ENCODE results near the gene BRS3.
"Not testable (repeated sequence)": the region's sequence is repeated elsewhere in the genome, so short reads cannot be mapped to it uniquely, and the experiment has no call there.

BRS3 gene

GRCh38 chrX:136487647-136488046 lies at the start of gene BRS3:
BRS3 (plus strand) TSS chrX:136487947; CDS start chrX:136488115, 168 bp downstream.
- Histone ChIP-seq H3K79me2 (no peaks in the 10 kb centered on the region), H3K4me1 (peaks cover 4% of the 10 kb centered on the region), H2AFZ (no peak within 1 kb of the TSS), H3K9me3 (ENCODE audit: control insufficient read depth, low read length) (no peaks in the 10 kb centered on the region), H3K27ac (no peak within 1 kb of the TSS), H3K4me2 (ENCODE audit: low read length) (no peak within 1 kb of the TSS), H3K4me3 (ENCODE audit: low read depth, low read length) (no peak within 1 kb of the TSS), H3K36me3 (ENCODE audit: control insufficient read depth, insufficient read depth, low read length) (no peaks in the 10 kb centered on the region), H3K9ac (no peak within 1 kb of the TSS), H3K27me3 (ENCODE audit: control insufficient read depth, insufficient read depth, low read length) (no peaks in the 10 kb centered on the region)
- TF ChIP-seq, protein P1, sequence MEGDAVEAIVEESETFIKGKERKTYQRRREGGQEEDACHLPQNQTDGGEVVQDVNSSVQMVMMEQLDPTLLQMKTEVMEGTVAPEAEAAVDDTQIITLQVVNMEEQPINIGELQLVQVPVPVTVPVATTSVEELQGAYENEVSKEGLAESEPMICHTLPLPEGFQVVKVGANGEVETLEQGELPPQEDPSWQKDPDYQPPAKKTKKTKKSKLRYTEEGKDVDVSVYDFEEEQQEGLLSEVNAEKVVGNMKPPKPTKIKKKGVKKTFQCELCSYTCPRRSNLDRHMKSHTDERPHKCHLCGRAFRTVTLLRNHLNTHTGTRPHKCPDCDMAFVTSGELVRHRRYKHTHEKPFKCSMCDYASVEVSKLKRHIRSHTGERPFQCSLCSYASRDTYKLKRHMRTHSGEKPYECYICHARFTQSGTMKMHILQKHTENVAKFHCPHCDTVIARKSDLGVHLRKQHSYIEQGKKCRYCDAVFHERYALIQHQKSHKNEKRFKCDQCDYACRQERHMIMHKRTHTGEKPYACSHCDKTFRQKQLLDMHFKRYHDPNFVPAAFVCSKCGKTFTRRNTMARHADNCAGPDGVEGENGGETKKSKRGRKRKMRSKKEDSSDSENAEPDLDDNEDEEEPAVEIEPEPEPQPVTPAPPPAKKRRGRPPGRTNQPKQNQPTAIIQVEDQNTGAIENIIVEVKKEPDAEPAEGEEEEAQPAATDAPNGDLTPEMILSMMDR (IDR thresholded peaks at IDR 0.05) = no peak

DNA sequence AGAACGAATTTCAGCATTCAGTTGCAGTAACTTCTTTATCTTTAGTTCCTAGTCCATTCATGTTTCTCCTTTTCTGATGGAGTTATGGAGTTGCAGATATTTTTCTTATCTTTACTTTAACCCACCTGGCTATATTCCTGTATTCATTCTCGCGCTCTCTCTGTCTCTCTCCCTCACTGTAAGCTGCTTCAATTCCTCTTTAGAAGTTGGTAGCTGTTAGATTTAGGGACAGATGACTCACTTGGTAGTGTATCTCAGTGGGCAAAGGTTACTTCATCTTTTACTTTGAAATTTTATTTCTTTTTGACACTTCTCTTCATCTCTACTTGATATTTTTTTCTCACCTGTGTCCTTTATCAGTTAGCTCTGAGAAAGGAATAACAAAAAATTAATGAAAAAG lies 49.6 kb upstream of the BRS3 start:
- Histone ChIP-seq H2AFZ (no peak overlapping the region), H3K36me3 (ENCODE audit: control insufficient read depth, insufficient read depth, low read length) (no peaks in the 10 kb centered on the region), H3K9me3 (ENCODE audit: control insufficient read depth, low read length) (no peaks in the 10 kb centered on the region), H3K79me2 (no peaks in the 10 kb centered on the region), H3K4me1 (no peaks in the 10 kb centered on the region), H3K27me3 (ENCODE audit: control insufficient read depth, insufficient read depth, low read length) (no peaks in the 10 kb centered on the region), H3K9ac (no peak overlapping the region), H3K27ac (no peak overlapping the region), H3K4me3 (ENCODE audit: low read depth, low read length) (no peak overlapping the region), H3K4me2 (ENCODE audit: low read length) (no peak overlapping the region)
- TF ChIP-seq, protein P1 (IDR thresholded peaks at IDR 0.05) = no peak

DNA sequence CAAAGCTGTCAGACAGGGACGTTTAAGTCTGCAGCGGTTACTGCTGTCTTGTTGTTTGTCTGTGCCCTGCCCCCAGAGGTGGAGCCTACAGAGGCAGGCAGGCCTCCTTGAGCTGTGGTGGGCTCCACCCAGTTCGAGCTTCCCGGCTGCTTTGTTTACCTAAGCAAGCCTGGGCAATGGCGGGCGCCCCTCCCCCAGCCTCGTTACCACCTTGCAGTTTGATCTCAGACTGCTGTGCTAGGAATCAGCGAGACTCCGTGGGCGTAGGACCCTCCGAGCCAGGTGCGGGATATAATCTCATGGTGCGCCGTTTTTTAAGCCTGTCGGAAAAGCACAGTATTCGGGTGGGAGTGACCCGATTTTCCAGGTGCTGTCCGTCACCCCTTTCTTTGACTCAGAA lies 42.1 kb upstream of the BRS3 start:
- not testable (repeated sequence) for H3K27me3 ChIP-seq (ENCODE audit: control insufficient read depth, insufficient read depth, low read length); H3K4me3 ChIP-seq (ENCODE audit: low read depth, low read length); H3K36me3 ChIP-seq (ENCODE audit: control insufficient read depth, insufficient read depth, low read length); H3K9ac ChIP-seq; H3K4me2 ChIP-seq (ENCODE audit: low read length); H3K27ac ChIP-seq; H2AFZ ChIP-seq; H3K4me1 ChIP-seq; H3K79me2 ChIP-seq; H3K9me3 ChIP-seq (ENCODE audit: control insufficient read depth, low read length)

DNA sequence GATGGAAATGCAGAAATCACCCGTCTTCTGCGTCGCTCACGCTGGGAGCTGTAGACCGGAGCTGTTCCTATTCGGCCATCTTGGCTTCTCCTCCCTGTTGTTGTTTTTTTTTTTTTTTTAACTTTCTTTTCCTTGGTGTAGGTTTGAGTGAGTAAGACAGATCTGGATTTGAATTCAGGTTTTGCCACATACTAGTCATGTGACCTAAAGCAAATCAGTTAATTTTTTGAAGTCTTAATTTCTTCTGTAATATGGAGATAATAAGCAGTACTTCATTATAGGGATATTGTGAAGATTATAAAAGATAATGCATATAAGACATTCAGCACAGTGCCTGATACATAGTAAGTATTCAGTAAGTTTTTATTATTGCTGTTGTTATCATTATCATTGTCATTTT lies 41.5 kb upstream of the BRS3 start:
- Histone ChIP-seq H3K27me3 (ENCODE audit: control insufficient read depth, insufficient read depth, low read length) (no peaks in the 10 kb centered on the region), H3K4me2 (ENCODE audit: low read length) (no peak overlapping the region), H3K27ac (no peak overlapping the region), H2AFZ (no peak overlapping the region), H3K4me3 (ENCODE audit: low read depth, low read length) (no peak overlapping the region), H3K79me2 (no peaks in the 10 kb centered on the region), H3K9ac (no peak overlapping the region), H3K9me3 (ENCODE audit: control insufficient read depth, low read length) (no peaks in the 10 kb centered on the region), H3K4me1 (no peaks in the 10 kb centered on the region), H3K36me3 (ENCODE audit: control insufficient read depth, insufficient read depth, low read length) (no peaks in the 10 kb centered on the region)
- TF ChIP-seq, protein P1 (IDR thresholded peaks at IDR 0.05) = no peak

DNA sequence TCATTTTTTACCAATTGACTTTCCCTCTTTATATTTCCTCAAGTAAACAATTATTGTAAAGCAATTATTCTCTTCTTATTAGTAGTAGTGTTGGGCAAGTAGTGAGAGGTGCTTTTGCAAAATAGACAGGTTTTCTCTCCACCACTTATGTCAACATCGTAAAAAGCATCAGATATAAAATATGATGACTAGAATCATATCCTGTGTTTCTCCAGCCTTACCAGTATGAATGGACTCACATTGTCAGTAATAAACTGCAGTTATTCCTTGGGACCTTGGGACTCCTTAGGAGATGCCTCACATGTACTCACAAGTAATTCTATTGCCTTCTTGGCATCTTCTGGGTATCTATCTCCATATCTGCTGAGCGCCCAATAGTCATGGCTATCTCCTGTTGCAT lies 40.4 kb upstream of the BRS3 start:
- Histone ChIP-seq H3K4me1 (no peaks in the 10 kb centered on the region), H3K27me3 (ENCODE audit: control insufficient read depth, insufficient read depth, low read length) (no peaks in the 10 kb centered on the region), H3K9me3 (ENCODE audit: control insufficient read depth, low read length) (no peaks in the 10 kb centered on the region), H3K36me3 (ENCODE audit: control insufficient read depth, insufficient read depth, low read length) (no peaks in the 10 kb centered on the region), H3K9ac (no peak overlapping the region), H3K4me2 (ENCODE audit: low read length) (no peak overlapping the region), H3K27ac (no peak overlapping the region), H3K79me2 (no peaks in the 10 kb centered on the region), H2AFZ (no peak overlapping the region), H3K4me3 (ENCODE audit: low read depth, low read length) (no peak overlapping the region)
- TF ChIP-seq, protein P1 (IDR thresholded peaks at IDR 0.05) = no peak

Measured in parathyroid adenoma (tissue), 2 donors.